ENCODE data around the gene SLC7A5. TPM values are rescaled to one million over a fixed set of nuclear protein-coding genes. Genes with fewer than 3 reads are reported as not detected.

SLC7A5 gene
- total RNA-seq, 4 donors from 2014 or later = 3.3 to 17.7 (median 4.3) TPM

DNA sequence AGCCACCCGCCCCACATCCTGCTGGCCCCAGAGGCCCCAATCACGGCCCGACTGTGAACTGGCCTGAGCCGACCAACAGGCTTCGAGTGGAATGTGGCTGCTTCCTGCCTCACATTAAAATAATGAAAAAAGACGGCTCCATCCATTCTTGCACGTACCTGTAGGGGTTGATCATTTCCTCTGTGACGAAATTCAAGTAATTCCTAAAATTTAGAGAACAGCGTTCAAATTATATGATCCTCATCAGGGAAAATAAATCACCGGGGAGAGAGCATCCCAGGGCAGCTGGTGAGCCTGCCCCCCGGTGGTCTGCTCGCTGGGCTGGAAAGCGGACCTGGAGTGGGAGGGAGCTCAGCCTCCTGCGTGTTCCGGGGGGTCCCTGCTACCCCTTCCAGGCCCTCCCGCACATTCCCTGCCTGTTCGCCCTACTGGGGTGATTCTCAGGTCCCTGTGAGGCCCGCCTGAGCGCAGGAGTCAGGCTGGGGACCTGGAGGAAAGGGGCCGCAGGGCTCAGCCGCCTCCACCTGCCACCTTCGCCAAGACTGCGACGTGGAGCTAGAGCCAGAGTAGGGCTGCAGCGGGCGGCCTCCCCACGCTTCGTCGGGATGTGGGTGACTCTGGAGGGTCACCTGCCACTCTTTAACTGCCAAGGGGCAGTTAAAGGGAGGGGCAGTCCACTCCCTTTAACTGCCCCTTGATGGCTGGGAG lies 28.9 kb downstream of the SLC7A5 start:
- no peak for DNase-seq (ENCODE audit: extremely low spot score)
- peaks cover 0 to 7% (median 0%) of the 10 kb centered on the region in 4 donors for H3K4me1 ChIP-seq
- intact Hi-C loops (cut with DNase I) = no loop called here
- H3K27ac ChIP-seq (replicated peaks in 1 of 4) = no peak overlapping the region
- 77% methylated on average over 20 of the region's 29 CpGs for WGBS
- no peak overlapping the region for H3K4me3 ChIP-seq
- no peaks in the 10 kb centered on the region for H3K9me3 ChIP-seq
- TF ChIP-seq POLR2AphosphoS5 (IDR thresholded peaks at IDR 0.05) (no peak), EP300 (IDR thresholded peaks at IDR 0.05) (no peak), POLR2A (IDR thresholded peaks at IDR 0.05; ENCODE audit: low read depth) (no peak)
- TF ChIP-seq, protein P1, sequence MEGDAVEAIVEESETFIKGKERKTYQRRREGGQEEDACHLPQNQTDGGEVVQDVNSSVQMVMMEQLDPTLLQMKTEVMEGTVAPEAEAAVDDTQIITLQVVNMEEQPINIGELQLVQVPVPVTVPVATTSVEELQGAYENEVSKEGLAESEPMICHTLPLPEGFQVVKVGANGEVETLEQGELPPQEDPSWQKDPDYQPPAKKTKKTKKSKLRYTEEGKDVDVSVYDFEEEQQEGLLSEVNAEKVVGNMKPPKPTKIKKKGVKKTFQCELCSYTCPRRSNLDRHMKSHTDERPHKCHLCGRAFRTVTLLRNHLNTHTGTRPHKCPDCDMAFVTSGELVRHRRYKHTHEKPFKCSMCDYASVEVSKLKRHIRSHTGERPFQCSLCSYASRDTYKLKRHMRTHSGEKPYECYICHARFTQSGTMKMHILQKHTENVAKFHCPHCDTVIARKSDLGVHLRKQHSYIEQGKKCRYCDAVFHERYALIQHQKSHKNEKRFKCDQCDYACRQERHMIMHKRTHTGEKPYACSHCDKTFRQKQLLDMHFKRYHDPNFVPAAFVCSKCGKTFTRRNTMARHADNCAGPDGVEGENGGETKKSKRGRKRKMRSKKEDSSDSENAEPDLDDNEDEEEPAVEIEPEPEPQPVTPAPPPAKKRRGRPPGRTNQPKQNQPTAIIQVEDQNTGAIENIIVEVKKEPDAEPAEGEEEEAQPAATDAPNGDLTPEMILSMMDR (IDR thresholded peaks at IDR 0.05) = no peak
- H3K27me3 ChIP-seq = no peaks in the 10 kb centered on the region
- H3K36me3 ChIP-seq = peaks cover 4 to 63% (median 26%) of the 10 kb centered on the region in 4 donors

DNA sequence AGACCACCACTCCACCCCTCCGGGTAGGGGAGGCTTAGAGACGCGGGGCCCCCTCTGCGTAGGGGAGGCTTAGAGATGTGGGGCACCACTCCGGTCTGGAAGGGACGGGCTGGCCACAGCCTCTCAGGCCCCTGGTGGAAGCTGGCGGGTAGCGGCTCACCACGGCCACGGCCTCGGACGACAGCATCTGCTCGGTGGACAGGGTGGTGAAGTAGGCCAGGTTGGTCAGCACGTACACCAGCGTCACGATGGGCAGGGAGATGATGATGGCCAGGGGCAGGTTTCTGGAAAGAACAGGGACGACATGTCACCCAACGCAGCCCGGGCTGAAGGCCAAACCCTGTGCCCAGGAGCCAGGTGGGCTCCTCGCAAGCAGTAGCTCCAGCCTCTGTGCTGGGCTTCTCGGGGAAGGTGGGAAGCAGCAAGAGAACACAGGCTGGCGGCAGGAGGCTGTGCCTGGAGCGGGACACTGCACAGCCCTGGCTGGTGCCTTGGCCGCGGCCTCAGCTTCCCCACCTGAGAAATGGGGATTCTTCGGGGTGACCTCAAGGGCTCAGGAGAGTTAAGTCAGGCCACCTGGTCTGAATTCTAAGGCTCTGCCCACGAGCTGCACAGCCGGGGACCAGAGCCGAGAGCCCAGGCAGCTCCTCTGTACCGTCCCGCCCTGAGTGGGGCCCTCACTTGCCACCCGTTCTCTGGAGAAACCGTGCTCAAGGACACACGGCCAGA lies 29.6 kb downstream of the SLC7A5 start:
- Histone ChIP-seq H3K4me3 (no peak overlapping the region), H3K4me1 (peaks cover 6 to 7% (median 6%) of the 10 kb centered on the region in 4 donors), H3K36me3 (peaks cover 4 to 64% (median 28%) of the 10 kb centered on the region in 4 donors), H3K27me3 (no peaks in the 10 kb centered on the region), H3K27ac (replicated peaks in 1 of 4) (no peak overlapping the region), H3K9me3 (no peaks in the 10 kb centered on the region)
- TF ChIP-seq POLR2AphosphoS5 (IDR thresholded peaks at IDR 0.05) (no peak), POLR2A (IDR thresholded peaks at IDR 0.05; ENCODE audit: low read depth) (no peak), EP300 (IDR thresholded peaks at IDR 0.05) (no peak)
- TF ChIP-seq, protein P1 (IDR thresholded peaks at IDR 0.05) = no peak
- intact Hi-C loops (cut with DNase I) = no loop called here
- 91% methylated on average over 29 of the region's 34 CpGs for WGBS
- no peak for DNase-seq (ENCODE audit: extremely low spot score)

DNA sequence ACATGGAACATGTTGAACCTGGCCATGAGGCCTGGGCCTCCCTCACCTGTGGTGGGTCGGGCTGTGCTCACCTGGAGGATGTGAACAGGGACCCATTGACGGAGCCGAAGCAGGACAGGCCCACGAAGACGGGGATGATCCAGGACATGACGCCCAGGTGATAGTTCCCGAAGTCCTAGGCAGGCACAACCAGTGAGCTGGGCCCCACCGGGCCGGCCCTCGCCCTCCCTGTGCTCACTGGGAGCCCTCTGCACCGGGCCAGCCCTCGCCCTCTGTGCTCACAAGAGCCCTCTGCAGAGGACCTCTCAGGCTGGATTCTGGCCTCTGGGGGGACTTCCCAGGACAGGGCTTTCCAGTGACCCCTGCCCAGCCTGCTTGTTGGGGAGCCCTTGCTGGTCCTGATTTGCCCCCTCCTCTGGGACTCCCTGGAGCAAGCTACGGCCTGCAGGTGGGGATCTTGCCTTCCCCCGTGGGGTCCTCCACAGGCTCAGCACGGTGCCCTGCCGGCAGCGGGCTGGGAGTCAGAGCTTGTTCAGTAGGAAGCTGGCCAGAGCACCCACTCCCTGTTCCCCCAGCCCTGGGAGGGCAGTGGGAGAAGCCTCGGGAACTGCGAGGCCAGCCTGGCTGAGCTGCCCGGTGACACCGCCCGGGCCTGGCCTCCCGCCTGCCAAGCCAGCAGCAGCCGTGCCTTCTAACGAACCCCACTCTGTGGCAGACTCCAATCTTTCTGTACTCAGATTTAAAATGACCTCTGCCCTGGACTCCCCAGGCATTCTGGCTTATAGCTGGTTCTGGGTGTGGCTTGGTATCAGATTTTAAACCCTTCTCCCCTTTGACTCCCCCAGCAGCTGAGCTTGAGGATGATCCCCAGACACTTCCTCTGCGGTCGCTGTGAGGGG lies 30.4 kb downstream of the SLC7A5 start:
- Histone ChIP-seq H3K27ac (replicated peaks in 1 of 4) (no peak overlapping the region), H3K36me3 (peaks cover 4 to 72% (median 30%) of the 10 kb centered on the region in 4 donors), H3K9me3 (no peaks in the 10 kb centered on the region), H3K4me3 (no peak overlapping the region), H3K4me1 (peaks cover 7 to 15% (median 13%) of the 10 kb centered on the region in 4 donors), H3K27me3 (no peaks in the 10 kb centered on the region)
- WGBS = 93% methylated on average over 8 of the region's 27 CpGs
- intact Hi-C loops (cut with DNase I) = no loop called here
- TF ChIP-seq POLR2A (IDR thresholded peaks at IDR 0.05; ENCODE audit: low read depth) (no peak), POLR2AphosphoS5 (IDR thresholded peaks at IDR 0.05) (no peak), EP300 (IDR thresholded peaks at IDR 0.05) (no peak)
- TF ChIP-seq, protein P1 (IDR thresholded peaks at IDR 0.05) = no peak
- no peak for DNase-seq (ENCODE audit: extremely low spot score)

DNA sequence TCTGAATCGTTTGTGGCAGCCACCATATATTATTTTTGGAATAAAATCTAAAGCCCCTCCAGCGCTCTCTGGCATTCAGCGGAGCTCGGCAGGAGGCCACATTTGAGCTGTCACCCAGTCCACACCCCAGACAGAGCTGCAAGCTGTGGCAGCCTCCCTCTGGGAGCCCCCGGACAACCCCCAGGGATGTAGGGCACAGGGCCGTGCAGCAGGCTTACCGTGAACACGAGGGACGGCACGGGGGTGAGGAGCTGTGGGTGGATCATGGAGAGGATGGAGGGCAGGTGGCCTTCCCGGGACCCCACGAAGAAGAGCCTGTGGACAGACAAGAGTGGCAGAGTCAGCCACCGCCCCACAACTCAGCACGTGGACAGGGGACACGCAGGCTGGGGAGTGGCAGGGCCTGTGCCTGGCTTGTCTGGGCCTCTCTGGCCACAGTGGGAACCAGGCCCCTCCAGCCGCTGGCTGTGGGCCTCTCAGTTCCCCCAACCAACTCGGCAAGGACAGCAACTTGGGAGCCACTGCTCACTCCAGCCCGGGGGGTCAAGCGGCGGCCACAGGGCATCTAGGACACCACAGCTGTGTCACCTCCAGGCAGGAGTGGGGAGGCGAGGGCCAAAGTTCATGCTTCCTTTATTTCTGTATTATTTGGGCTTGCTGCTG lies 31.5 kb downstream of the SLC7A5 start:
- no peak for DNase-seq (ENCODE audit: extremely low spot score)
- 97% methylated on average over 17 of the region's 21 CpGs for WGBS
- H3K4me3 ChIP-seq = no peak overlapping the region
- peaks cover 7 to 15% (median 13%) of the 10 kb centered on the region in 4 donors for H3K4me1 ChIP-seq
- peaks cover 5 to 80% (median 37%) of the 10 kb centered on the region in 4 donors for H3K36me3 ChIP-seq
- intact Hi-C loops (cut with DNase I) = no loop called here
- TF ChIP-seq POLR2AphosphoS5 (IDR thresholded peaks at IDR 0.05) (no peak), EP300 (IDR thresholded peaks at IDR 0.05) (no peak), POLR2A (IDR thresholded peaks at IDR 0.05; ENCODE audit: low read depth) (no peak)
- TF ChIP-seq, protein P1 (IDR thresholded peaks at IDR 0.05) = no peak
- H3K27me3 ChIP-seq = no peaks in the 10 kb centered on the region
- no peak overlapping the region for H3K27ac ChIP-seq (replicated peaks in 1 of 4)
- H3K9me3 ChIP-seq = no peaks in the 10 kb centered on the region

Data from esophagus muscularis mucosa (tissue), 4 donors.